Endothelial cell of umbilical vein (primary cell): ENCODE results near the gene SIPA1L3. TPM values are rescaled to one million over a fixed set of nuclear protein-coding genes. Genes with fewer than 3 reads are reported as not detected.

Source experiments
- BruUV-seq: library from RNA; stranded (reverse); fragments of 400-500 nt; replicated peaks from 2 replicates; lab custom pipeline; 2021; lab: Mats Ljungman, UMichigan
- CTCF ChIA-PET: fragments of 300-600, 350-600 bp; sonication (Branson Sonifier 250); formaldehyde crosslinking; loops from one replicate; lab custom pipeline; 2021; ENCODE audit warnings: antibody characterized with exemption, inconsistent platforms; lab: Charles Lee
- POLR2A ChIA-PET: fragments of 300-600, 350-600 bp; sonication (Branson Sonifier 250); formaldehyde crosslinking; loops from one replicate; lab custom pipeline; 2021; ENCODE audit warnings: antibody characterized with exemption, inconsistent platforms; lab: Charles Lee
- DNase-seq: peaks from one replicate; pipeline ENCODE4 v3.0.0-alpha.2; 2011; ENCODE audit warnings: low read depth, low spot score
- FAIRE-seq: peaks from 2 replicates; lab custom pipeline; 2011; peaks lifted over from hg19 to GRCh38; lab: Jason Lieb, UNC
- H2AFZ ChIP-seq: 2 replicates; pipeline ENCODE4 v1.6.0; 2012; ENCODE audit warnings: low read depth, low read length, control low read depth, inconsistent platforms
- H3K27ac ChIP-seq: 2 replicates; pipeline ENCODE4 v1.5.1; 2011; ENCODE audit warnings: low read depth, mild to moderate bottlenecking, control low read depth, low read length, moderate library complexity; ENCODE audit not compliant: insufficient read depth
- H3K27me3 ChIP-seq, 2 experiments: 2 replicates each; pipeline versions ENCODE4 v1.6.0 to v1.6.1; 2011; ENCODE audit warnings: low read length in 2 of 2, mixed read lengths in 1 of 2; ENCODE audit not compliant: control insufficient read depth in 2 of 2, insufficient read depth in 2 of 2
- H3K36me3 ChIP-seq, 2 experiments: 2 replicates in 1 of 2; 3 replicates in 1 of 2; pipeline ENCODE4 v1.5.1; 2011; ENCODE audit warnings: low read length in 2 of 2, mild to moderate bottlenecking in 1 of 2, moderate library complexity in 1 of 2; ENCODE audit not compliant: control insufficient read depth in 2 of 2, insufficient read depth in 2 of 2; ENCODE audit errors: extremely low read depth in 1 of 2
- H3K4me1 ChIP-seq: 3 replicates; pipeline ENCODE4 v1.5.1; 2011; ENCODE audit warnings: mild to moderate bottlenecking, low read length; ENCODE audit not compliant: control insufficient read depth, insufficient read depth; ENCODE audit errors: extremely low read depth
- H3K4me2 ChIP-seq: 2 replicates; pipeline ENCODE4 v1.6.1; 2011; ENCODE audit warnings: low read length, control low read depth, mixed read lengths; ENCODE audit not compliant: insufficient read depth
- H3K4me3 ChIP-seq, 3 experiments: fragments of 200-600 bp in 1 of 3; sonication (generic), shearing (Covaris generic) in 1 of 3; replicated peaks in 1 of 3; 2 replicates each; pipeline ENCODE4 v1.5.1; 2011 to 2016; ENCODE audit warnings: control low read depth in 3 of 3, low read length in 3 of 3, mild to moderate bottlenecking in 2 of 3, inconsistent platforms in 1 of 3, low read depth in 1 of 3, moderate library complexity in 1 of 3; ENCODE audit not compliant: insufficient read depth in 1 of 3
- H3K79me2 ChIP-seq: 2 replicates; pipeline ENCODE4 v1.6.0; 2012; ENCODE audit warnings: low read length, inconsistent platforms; ENCODE audit not compliant: control insufficient read depth, insufficient read depth
- H3K9ac ChIP-seq: replicated peaks from 2 replicates; pipeline ENCODE3; 2011; ENCODE audit warnings: low read length, control low read depth; ENCODE audit not compliant: insufficient read depth; ENCODE audit errors: extremely low read depth
- H3K9me1 ChIP-seq: replicated peaks from 3 replicates; pipeline ENCODE4 v1.6.0; 2011; ENCODE audit warnings: mild to moderate bottlenecking, low read length; ENCODE audit not compliant: control insufficient read depth, insufficient read depth; ENCODE audit errors: extremely low read depth
- H3K9me3 ChIP-seq: replicated peaks from 2 replicates; pipeline ENCODE4 v1.5.1; 2012; ENCODE audit warnings: low read length, inconsistent platforms; ENCODE audit not compliant: control insufficient read depth, insufficient read depth
- H4K20me1 ChIP-seq: replicated peaks from 2 replicates; pipeline ENCODE3; 2011; ENCODE audit warnings: mild to moderate bottlenecking, low read length; ENCODE audit not compliant: control insufficient read depth, insufficient read depth; ENCODE audit errors: extremely low read depth
- CTCF ChIP-seq, 2 donors: IDR thresholded peaks; 1 replicate in 1 of 2; 2 replicates in 1 of 2; pipeline ENCODE4 v1.5.1; 2011; ENCODE audit warnings: low read length in 2 of 2, mild to moderate bottlenecking in 2 of 2, moderate library complexity in 2 of 2, control low read depth in 1 of 2, inconsistent platforms in 1 of 2, low read depth in 1 of 2; ENCODE audit not compliant: insufficient read depth in 1 of 2; ENCODE audit errors: extremely low read depth in 1 of 2
- EZH2 ChIP-seq: IDR thresholded peaks from 2 replicates; pipeline ENCODE4 v1.6.1; 2012; ENCODE audit warnings: borderline replicate concordance, low read depth, mild to moderate bottlenecking, moderate library complexity, low read length, inconsistent platforms; ENCODE audit not compliant: severe bottlenecking
- FOS ChIP-seq: IDR thresholded peaks from 2 replicates; pipeline ENCODE4 v1.6.1; 2011; ENCODE audit warnings: mild to moderate bottlenecking, low read length, moderate library complexity, borderline replicate concordance; ENCODE audit not compliant: insufficient read depth
- GATA2 ChIP-seq: IDR thresholded peaks from 2 replicates; pipeline ENCODE4 v1.7.0; 2011; ENCODE audit warnings: low read depth, mild to moderate bottlenecking, moderate library complexity, mixed read lengths, low read length; ENCODE audit not compliant: insufficient read length, insufficient read depth
- JUN ChIP-seq: IDR thresholded peaks from 2 replicates; pipeline ENCODE4 v1.6.1; 2011; ENCODE audit warnings: borderline replicate concordance, low read depth; ENCODE audit not compliant: insufficient read length, insufficient read depth
- MAX ChIP-seq: IDR thresholded peaks from 2 replicates; pipeline ENCODE4 v1.6.1; 2011; ENCODE audit not compliant: insufficient read depth, insufficient read length
- MYC ChIP-seq: IDR thresholded peaks from one replicate; pipeline ENCODE4 v1.6.1; 2011; ENCODE audit warnings: mild to moderate bottlenecking, low read depth, low read length
- POLR2A ChIP-seq: IDR thresholded peaks from 2 replicates; pipeline ENCODE4 v1.6.1; 2012; ENCODE audit warnings: low read depth, mild to moderate bottlenecking, control low read depth, low read length
- POLR2AphosphoS5 ChIP-seq: IDR thresholded peaks from 2 replicates; pipeline ENCODE4 v1.6.1; 2012; ENCODE audit warnings: low read depth, mild to moderate bottlenecking, control low read depth, low read length, moderate library complexity; ENCODE audit not compliant: insufficient read depth
- dilution Hi-C: fragments of 300-500 bp; cut with MboI; formaldehyde crosslinking; loops from one replicate; pipeline ENCODE4 v1.15.0; 2019; ENCODE audit warnings: low sequenced_read_pairs; ENCODE audit not compliant: extremely low pct_ligation_motif_present
- intact Hi-C: fragments of 100-400 bp; cut with micrococcal nuclease; formaldehyde crosslinking; loops from one replicate; pipeline ENCODE4 v1.10.0; 2022
- polyA plus RNA-seq, 4 experiments: library from polyadenylated mRNA; depleted of rRNA in 3 of 4; stranded (reverse) in 3 of 4; unstranded in 1 of 4; fragments of >200 nt; gene quantifications; 2 replicates each; pipeline versions ENCODE4 v1.2.1 to v1.2.3, GENCODE V29; 2011 to 2012; ENCODE audit warnings: missing spikeins in 1 of 4
- total RNA-seq: library from RNA; stranded (reverse); gene quantifications from 2 replicates; pipeline ENCODE4 v1.2.3, GENCODE V29; 2021

Gene SIPA1L3
- total and polyA plus RNA-seq, 2 donors (not counting 3 experiments of a cell fraction or from before 2014, with no cell fraction given) = 14.2 to 47.2 TPM

GRCh38 chr19:37926255-37926654 lies 19.2 kb downstream of the SIPA1L3 start:
- Histone ChIP-seq H3K27ac (no peak overlapping the region), H3K9ac (no peak overlapping the region), H3K27me3 (no peaks in the 10 kb centered on the region), H3K4me2 (no peak overlapping the region), H3K9me3 (no peaks in the 10 kb centered on the region), H3K4me3 (no peak overlapping the region), H3K4me1 (no peaks in the 10 kb centered on the region), H3K79me2 (peaks cover 72% of the 10 kb centered on the region), H2AFZ (no peak overlapping the region), H3K9me1 (no peaks in the 10 kb centered on the region), H3K36me3 (peaks cover 0 to 1% of the 10 kb centered on the region in 2 experiments), H4K20me1 (no peaks in the 10 kb centered on the region)
- ChIA-PET POLR2A (no interaction called here), CTCF (interaction anchor here (1.2 to 3.1 kb wide), 2 partner anchors 9 to 13 kb away, joined by 5 to 11 read pairs; no protein-coding TSS in a partner anchor)
- TF ChIP-seq MYC = no peak
- TF ChIP-seq GATA2 = no peak
- TF ChIP-seq JUN = no peak
- TF ChIP-seq FOS = no peak
- no peak for TF ChIP-seq CTCF (IDR thresholded peaks at IDR 0.05; ENCODE audit: extremely low read depth in 1 of 2, insufficient read depth in 1 of 2, low read depth in 1 of 2, low read length in 2 of 2)
- TF ChIP-seq MAX = no peak
- no peak for TF ChIP-seq POLR2A
- no peak for TF ChIP-seq EZH2
- no peak for TF ChIP-seq POLR2AphosphoS5
- no TSS peak for BruUV-seq
- FAIRE-seq = no peak
- no peak for DNase-seq
- intact Hi-C loops (no loop called here), dilution Hi-C loops (no loop called here)
